HEK293 (cell line): ENCODE data around the gene STAMBP.

Experiments
- CTCF ChIP-seq: fragments of 450-650 bp; formaldehyde crosslinking; IDR thresholded peaks from 2 replicates; pipeline ENCODE4 v1.5.1; 2016; ENCODE audit warnings: missing biosample characterization, missing genetic modification characterization
- RBAK ChIP-seq: fragments of 450-650 bp; formaldehyde crosslinking; IDR thresholded peaks from 2 replicates; pipeline ENCODE4 v1.5.1; 2016; ENCODE audit warnings: missing biosample characterization, missing genetic modification characterization
- SCRT1 ChIP-seq: fragments of 450-650 bp; formaldehyde crosslinking; IDR thresholded peaks from 2 replicates; pipeline ENCODE4 v1.5.1; 2016; ENCODE audit warnings: missing biosample characterization, missing genetic modification characterization, borderline replicate concordance
- TRIM28 ChIP-seq: IDR thresholded peaks from 2 replicates; pipeline ENCODE4 v1.6.1; 2011; ENCODE audit warnings: low read length, control low read depth, borderline replicate concordance
- ZFP3 ChIP-seq: fragments of 450-650 bp; formaldehyde crosslinking; IDR thresholded peaks from 2 replicates; pipeline ENCODE4 v1.5.1; 2016; ENCODE audit warnings: low read depth, missing biosample characterization, missing genetic modification characterization
- ZIC2 ChIP-seq: fragments of 450-650 bp; formaldehyde crosslinking; IDR thresholded peaks from 2 replicates; pipeline ENCODE4 v1.5.1; 2016; ENCODE audit warnings: missing biosample characterization, missing genetic modification characterization
- ZNF157 ChIP-seq: fragments of 450-650 bp; formaldehyde crosslinking; IDR thresholded peaks from 2 replicates; pipeline ENCODE4 v1.5.1; 2016; ENCODE audit warnings: missing biosample characterization, missing genetic modification characterization
- ZNF16 ChIP-seq: fragments of 450-650 bp; formaldehyde crosslinking; IDR thresholded peaks from 2 replicates; pipeline ENCODE4 v1.5.1; 2016; ENCODE audit warnings: low read depth, missing biosample characterization, missing genetic modification characterization
- ZNF324 ChIP-seq: fragments of 450-650 bp; formaldehyde crosslinking; IDR thresholded peaks from 2 replicates; pipeline ENCODE4 v1.5.1; 2016; ENCODE audit warnings: missing biosample characterization, missing genetic modification characterization
- ZNF37A ChIP-seq: fragments of 450-650 bp; IDR thresholded peaks from 2 replicates; pipeline ENCODE4 v1.5.1; 2018; ENCODE audit warnings: missing biosample characterization, missing genetic modification characterization
- ZNF433 ChIP-seq: fragments of 450-650 bp; formaldehyde crosslinking; IDR thresholded peaks from 2 replicates; pipeline ENCODE4 v1.5.1; 2016; ENCODE audit warnings: missing biosample characterization, missing genetic modification characterization, low read depth
- ZNF561 ChIP-seq: fragments of 450-650 bp; IDR thresholded peaks from 2 replicates; pipeline ENCODE4 v1.5.1; 2018; ENCODE audit warnings: missing biosample characterization, missing genetic modification characterization, borderline replicate concordance
- ZNF626 ChIP-seq: fragments of 450-650 bp; sonication (Bioruptor Pico); formaldehyde crosslinking; IDR thresholded peaks from 2 replicates; pipeline ENCODE4 v1.5.1; 2018; ENCODE audit warnings: missing biosample characterization, missing genetic modification characterization, inconsistent platforms
- ZNF707 ChIP-seq: fragments of 450-650 bp; formaldehyde crosslinking; IDR thresholded peaks from 2 replicates; pipeline ENCODE4 v1.5.1; 2016; ENCODE audit warnings: missing biosample characterization, missing genetic modification characterization

GRCh38 chr2:73862987-73863386 is 34.2 kb downstream of the STAMBP start:
- no peak for TF ChIP-seq ZNF16 (tag by site-specific recombination)
- TF ChIP-seq CTCF, result no peak
- TF ChIP-seq ZNF707 (tag by site-specific recombination), result no peak
- no peak for TF ChIP-seq ZIC2
- TF ChIP-seq ZNF561, result no peak
- no peak for TF ChIP-seq ZNF433
- no peak for TF ChIP-seq TRIM28
- no peak for TF ChIP-seq ZNF157 (tag by site-specific recombination)
- TF ChIP-seq ZNF626, result no peak
- TF ChIP-seq ZFP3 (tag by site-specific recombination), result no peak
- no peak for TF ChIP-seq SCRT1 (tag by site-specific recombination)
- no peak for TF ChIP-seq RBAK (tag by site-specific recombination)
- no peak for TF ChIP-seq ZNF37A (tag by site-specific recombination)
- no peak for TF ChIP-seq ZNF324
